AG20443 (cell line): ENCODE results near the gene UNC13B.

Experiments
- DNase-seq: peaks from one replicate; pipeline ENCODE4 v3.0.0; 2012; ENCODE audit warnings: low spot score, mixed read lengths

The UNC13B gene

DNA sequence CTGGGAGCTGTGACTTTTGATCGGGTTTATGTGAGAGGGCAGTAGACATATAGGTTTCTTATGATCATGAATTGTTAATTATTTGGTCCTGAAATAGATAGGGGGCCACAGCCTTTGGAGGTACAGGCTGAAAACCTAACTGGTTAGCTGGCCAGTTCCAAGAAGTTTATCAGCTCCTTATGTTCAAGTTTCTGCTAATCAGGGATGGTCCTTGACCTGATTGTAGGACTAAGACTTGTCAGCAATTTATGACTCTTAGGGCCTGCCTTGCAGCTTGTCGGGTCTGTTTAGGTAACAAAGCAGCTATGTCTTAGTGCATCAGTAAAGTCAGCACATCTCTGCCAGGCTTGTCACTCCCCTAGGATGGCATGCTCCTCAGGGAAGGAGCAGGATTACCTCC is 176.3 kb downstream of the UNC13B start:
- DNase-seq, result no peak

DNA sequence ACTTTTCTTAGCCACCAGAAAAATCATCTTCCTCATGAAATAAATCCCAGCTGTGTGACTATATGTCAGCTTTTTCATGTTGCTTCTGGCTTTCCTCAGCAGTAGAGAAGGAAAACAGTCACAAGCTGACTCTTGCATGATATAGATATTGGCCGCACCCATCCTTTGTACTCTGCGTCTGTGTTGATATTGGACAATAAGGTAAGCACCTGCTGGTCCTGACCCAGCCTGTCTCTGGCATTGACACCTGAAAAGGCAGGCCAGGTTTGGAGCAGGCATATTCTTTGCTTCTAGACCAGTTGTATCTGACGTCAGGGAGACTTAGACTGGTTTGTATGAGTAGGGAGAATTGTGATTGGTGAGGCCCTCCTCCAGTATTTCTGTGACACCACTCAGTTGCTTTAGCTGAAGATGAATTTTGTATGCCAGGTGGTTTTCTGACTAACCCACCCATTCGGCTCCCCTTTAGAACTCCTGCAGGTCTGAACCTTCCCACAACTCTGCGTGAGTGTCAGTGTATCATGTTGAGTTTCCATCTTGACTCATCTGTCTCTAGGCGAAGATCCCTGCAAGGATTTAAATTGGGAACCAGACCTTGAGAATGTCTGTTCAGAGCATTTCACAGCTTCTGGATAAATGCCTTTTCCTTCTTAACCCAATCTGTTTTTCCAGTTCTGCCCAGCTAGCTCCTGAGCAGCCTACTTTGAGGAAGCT is 176.9 kb downstream of the UNC13B start:
- DNase-seq, result no peak

DNA sequence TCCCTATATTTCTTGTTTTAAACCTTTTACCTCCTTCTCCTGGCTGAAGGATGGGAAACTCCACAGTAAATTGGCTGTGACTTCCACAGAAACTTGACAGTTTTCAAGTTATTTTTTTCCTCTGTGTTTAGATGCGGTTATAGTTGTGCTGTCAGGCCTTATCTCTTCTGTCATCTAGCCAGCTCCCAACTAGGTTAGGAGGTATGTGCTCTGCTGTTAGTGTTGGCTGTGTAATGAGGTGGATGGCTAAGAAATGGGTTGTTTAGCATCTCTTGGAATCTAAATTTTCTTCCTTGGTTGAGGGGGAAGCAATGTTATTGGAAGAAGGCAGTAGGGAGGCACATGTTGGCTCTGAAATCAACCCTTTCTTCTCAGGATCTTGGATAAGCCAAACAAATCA is 178.2 kb downstream of the UNC13B start:
- DNase-seq, result no peak

DNA sequence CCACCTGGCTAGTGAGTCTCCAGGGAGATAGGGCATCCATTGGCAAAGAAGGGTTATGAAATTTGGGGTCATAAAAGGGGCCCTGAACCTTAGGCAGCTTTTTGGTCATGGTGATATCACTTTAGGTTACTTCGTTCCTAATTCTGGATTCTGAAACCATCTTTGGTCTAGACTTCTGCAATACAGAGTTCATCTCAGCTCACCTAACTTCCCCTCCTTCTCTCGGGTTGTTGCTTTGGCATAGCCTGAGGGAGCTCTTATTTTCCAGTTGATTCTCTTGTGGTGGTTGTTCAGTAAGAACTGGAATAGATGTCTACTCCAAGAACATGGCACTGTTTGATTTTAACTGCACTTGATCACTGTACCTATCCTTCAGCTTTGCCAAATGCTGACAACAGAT is 179.2 kb downstream of the UNC13B start:
- no peak for DNase-seq

DNA sequence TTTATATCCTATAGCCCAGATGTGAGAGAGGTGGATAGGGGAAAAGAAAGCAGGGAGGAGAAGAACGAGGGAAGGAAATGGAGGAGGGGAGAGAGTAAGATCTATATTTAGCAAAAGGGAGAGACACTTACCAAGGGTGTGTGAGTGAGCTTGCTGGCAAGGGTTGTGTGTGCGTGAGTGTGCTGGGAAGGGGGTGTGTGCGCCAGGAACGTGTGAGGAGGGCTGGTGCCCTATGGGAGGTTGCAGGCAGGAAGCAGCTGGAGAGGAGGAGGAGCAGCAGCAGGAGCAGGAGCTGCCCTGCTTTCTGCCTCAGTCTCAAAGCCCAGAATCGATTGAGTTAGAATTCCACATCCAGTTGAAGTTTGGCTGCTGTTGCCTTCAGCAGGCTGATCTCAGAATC is 179.8 kb downstream of the UNC13B start:
- DNase-seq, result peak; percentile 83

DNA sequence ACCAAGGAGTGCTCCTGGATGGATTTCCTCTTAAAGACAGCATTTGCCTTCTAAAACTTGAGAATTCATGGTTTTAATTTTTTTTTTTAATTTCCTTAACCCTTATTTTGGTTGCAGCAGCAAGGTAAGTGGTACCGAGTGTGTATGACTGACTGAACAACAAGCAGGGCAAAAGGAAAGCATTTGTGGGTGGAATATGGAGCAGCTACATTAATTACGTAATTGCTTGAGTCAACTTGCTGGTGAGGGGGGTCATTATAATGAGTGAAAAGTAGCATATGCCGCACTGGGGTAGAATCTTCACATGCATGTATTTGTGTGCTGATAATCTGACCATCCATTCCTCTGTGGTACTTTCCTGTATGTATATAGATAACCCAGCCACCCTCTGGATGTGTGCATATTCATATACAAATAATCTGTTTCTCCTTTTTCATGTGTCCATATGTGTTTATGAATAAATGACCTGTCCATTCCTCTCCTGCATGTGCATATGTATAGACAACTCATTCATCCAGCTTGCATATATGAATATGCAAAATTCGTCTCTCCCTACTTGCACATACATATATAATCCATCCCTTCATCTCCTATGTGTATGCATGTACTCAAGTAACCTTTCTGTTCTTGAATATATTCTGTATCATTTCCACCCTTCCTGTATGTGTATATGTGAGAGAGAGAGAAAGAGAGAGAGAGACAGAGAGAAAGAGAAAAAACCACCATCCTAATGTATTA is 180.6 kb downstream of the UNC13B start:
- peak; percentile 20 for DNase-seq

DNA sequence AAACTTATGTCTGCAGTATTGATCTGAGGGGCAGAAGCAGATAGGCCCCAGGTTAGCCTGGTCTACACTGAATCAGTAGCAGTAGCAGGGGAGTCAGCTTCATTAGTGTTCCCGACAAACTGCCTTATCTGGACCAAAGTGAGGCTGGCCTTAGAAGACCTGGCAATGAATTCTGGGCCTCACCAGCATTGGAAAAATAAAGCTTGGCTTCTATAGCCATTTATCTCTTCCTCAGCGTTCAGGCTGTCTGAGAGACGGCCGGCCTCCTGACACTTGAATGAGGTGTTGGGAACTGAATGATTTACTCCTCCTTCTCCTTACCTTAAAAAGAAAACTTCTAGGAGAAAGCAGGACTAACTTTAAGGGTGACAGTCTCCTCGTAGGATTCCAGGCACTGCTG is 186.3 kb downstream of the UNC13B start:
- DNase-seq, result no peak

DNA sequence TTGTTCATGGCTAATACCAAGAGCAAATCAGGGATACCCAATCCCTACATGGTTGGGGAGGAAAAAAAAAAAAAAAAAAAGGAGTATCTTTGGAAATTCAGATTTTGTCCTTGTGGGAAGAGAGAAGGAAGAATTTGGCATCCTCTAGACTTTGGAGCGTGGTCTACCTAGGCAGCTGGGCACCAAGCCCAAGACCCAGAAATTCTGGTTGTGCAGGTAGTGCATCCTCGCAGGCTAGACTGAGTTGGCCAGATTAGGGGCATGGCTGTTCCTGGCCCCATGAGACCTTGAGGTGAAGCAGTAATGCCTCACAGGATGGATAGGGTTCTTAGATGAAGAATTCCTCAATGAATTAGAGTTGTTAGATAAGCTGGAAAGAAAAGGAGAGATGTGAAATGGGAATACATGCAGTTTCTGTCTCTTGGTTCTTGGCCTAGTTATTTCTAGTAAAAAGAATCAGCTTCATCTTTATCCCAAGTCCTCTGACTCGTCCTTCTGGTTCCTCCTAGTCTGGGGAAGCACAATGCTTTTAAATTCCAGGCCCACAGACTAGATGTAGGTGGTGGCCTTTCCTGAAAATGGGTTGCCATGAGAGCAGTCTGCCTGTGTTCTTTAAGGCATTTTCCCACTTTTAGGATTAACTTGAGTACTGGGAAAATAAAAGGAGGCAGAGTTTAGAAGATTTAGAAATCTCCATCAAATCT is 187.6 kb downstream of the UNC13B start:
- DNase-seq, result no peak

DNA sequence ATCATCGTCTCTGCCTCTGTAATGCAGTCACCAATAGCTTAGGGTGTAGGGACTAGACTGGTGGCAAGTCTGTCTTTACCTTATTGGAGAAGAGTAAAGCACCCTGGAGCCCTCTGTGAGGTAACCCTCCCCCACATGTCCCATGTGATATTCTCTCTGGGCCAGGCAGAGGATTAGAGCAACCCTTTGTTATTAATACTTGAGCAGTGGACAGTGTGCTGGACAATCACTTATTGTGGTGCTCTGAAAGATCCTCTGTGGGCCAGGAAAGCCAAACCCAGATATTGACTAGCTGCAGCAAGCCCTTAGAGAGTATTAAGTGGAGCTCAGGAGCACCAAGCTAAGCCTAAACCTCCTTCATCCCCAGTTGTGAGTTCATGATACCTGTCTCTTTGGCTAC is 188.4 kb downstream of the UNC13B start:
- no peak for DNase-seq

DNA sequence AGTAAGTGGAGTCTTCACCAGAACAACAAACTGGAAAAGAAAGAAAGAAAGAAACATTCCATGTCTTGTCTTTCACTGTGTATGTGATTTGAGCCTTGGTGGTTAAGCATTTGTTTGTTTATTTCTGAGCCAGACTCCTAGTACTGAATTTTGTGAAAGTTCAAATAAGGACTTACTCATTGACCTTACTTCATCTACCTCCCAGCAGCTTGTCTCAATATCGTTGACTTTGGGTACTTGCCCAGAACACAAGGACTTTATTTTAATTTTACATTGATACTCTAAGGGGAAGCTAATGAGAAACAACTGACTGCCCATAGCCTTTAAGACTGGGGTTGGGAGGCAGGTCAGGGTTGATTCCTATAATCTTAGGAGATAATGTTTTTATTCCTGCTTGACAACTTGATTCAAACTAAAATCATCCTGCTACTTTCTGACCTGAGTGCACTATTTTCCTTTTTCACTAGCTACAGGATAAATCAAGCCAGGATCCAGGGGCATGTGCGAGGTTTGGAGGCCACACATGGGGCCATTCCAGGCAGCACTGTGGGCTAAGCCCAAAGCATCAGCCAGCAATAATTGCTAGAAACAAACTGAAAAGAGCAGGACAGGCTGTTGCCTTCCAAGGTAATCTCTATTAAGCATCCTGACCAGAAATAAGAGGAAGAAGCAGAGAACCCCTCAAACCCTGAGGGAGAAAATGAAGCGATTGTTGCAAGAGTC is 189.2 kb downstream of the UNC13B start:
- DNase-seq, result no peak

DNA sequence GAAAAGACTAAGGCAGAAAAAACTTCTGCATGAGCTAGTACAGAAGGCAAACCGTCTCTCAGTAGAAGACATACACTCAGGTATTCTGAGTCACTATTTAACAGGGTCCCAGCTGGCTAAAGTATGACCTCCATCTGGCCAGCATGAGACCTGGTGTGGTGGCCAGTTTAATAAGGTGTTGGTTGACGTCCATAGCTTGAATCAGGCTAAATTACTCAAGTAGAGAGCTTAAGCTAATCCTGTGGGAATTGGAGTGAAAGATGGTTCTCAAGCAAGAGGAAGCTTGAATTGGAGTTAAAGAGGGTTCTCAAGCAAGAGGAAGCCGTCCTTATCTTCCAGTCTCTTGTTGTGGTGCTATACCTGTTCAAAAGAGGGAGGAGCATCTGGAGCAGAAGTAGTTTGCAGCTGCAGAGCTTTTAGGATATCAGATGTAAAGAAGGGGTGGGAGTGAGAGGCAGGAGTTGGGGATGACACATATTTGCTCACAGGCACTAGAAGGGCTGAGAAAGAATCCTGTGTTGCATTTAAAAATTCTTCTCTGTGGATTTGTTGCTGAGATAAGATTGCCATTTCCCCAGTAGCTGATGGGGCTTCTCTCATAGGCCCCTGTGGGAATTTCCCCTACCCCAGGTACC is 192.0 kb downstream of the UNC13B start:
- DNase-seq, result no peak

DNA sequence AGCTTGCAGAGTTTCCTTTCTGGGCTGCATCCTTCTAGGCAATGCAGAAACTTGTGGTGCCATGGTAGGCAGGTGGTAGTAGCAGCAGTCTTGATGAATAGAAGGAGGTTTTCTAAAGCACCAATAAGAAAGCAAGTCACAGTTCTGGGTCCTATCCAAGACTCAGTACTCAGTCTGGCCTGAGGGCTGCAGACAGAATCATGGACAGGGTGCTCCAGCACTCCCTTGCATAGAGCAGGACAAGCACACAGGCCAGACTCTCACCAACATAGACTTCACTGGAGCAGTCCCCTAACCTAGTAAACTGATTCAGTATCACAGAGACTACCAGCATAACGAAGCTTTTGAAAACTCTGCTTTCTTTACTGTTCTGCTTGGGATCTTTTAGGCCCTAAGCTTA is 194.1 kb downstream of the UNC13B start:
- no peak for DNase-seq

DNA sequence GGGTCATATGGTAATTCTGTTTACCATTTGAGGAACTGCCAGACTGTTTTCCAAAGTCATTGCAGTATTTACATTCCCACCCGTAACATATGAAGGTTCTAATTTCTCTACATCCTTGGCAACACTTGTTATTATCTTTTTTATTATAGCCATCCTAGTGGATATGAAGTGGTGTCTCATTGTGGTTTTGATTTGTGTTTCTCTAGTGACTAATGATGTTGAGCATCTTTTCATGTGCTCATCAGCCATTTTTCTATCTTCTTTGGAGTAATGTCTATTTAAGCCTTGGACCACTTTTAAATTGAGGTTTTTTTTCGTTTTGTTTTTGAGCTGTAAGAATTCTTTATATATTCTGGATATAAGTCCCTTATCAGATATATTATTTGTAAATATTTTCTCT is 195.3 kb downstream of the UNC13B start:
- DNase-seq, result no peak

DNA sequence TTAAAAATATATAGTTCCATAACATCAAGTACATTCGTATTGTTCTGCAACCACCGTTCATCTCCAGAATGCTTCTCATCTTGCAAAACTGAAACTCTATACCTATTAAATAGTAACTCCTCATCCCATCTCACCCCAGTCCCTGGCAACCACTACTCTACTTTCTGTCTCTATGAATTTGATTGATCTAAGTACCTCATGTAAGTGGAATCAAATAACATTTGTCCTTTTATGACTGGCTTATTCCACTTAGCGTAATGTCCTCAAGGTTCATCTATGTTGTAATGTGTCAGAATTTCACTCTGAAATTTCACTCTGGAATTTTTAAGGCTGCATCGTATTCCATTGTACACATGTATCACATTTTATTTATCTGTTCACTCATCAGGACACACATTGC is 196.0 kb downstream of the UNC13B start:
- DNase-seq, result no peak

DNA sequence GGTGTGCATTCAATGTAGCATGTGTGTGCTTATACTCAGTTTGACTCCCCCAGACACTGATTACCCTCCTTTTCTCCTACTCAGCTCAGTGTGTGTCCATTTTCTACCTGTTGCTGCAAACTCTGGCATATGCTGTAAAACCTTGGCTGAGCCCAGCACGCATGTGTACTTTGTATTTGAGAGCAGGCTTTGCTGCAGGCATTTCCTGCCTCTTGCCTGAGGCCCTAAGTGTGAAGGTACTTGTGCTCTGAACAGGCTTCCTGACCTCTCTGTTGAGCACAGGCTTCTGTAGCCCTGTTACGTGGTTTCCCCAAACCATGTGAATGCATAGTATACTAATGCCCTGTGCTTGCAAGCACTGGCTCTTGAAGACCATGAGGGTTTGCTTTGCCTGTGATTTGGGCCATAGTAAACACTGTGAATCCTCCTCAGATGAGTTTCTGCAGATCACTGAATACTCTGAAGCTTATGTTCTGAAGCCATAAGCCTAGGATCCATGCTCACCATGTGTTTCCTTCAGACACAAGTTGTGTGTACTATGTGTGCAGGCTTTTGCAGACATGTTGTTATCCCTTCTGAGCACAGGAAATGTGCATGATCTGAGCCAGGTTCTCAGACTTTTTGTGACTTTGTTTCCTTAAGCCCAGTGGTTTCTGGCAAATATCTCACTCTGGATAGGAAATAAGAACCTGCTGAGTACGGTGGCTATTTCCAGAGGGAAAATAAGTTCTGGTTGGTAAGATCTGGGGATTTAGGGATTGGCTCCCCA is 203.2 kb downstream of the UNC13B start:
- DNase-seq, result no peak

DNA sequence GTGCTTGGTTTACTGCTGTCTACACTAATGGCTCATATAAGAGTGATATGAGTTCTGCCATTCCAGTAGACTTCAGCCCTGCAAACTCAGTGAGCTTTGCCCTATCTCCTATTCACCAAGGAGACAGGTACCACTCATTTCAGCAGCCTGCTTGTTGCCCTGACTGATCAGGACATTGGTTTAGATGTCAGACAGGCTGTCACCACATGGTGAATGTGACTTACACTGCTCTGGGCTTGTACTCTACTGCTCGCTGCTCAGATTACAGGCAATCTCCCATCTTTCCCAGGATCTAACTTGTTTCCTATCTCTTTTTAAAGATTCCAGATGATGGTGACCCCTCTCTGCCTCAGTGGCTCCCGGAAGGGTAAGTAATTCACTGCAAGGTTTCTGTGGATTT is 204.8 kb downstream of the UNC13B start:
- no peak for DNase-seq

DNA sequence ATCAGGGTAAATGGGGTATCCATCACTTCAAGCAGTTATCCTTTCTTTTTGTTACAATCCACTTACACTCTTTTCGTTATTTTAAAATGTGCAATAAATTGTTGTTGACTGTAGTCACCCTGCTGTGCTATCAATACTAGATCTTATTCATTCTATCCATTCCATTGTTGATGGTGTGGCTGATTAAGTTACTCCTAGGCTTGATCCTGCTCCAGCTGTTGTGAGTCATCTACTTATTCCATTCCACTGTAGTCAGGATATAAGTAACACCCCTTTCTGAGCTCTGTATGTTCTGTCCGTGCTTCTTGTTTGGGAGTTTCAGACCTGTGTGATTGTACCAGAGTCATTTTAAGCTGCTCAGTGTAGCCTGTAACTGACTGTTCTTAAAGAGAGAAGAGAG is 205.6 kb downstream of the UNC13B start:
- DNase-seq, result peak; percentile 81

DNA sequence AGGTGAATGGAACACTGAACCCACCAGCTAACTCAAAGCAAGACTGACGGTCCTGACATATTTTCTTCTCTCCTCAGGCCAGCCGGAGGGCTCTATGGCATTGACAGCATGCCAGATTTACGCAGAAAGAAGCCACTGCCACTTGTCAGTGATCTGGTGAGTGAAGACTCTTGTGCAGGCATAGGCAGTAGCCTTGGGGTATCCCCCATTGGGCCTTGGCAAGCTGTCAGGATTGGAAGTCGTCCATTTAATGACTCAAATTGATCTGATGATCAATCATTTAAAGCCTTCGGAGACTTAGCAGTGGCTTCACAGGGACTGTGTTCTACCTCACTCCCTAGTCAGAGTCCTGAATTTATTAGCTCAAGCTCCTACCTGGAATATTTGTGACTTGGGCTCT is 208.4 kb downstream of the UNC13B start:
- DNase-seq, result no peak

DNA sequence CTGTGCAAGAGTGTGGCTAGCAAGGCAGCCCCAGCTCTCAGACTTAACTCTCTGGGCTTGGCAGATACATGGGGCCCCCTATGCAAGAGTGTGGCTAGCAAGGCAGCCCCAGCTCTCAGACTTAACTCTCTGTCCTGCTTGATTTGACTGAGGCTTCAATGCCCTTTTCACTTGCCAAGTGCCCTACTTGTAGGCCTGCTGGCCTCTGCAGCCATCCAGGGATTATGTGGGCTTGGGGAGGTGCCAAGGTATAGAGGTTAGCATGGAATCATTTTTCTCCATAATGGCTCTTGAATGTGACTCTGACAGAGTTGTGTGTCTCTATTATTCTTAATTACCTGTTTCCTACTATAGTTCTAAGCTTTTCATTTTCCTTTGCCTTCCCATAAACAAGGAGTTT is 212.6 kb downstream of the UNC13B start:
- DNase-seq, result no peak

DNA sequence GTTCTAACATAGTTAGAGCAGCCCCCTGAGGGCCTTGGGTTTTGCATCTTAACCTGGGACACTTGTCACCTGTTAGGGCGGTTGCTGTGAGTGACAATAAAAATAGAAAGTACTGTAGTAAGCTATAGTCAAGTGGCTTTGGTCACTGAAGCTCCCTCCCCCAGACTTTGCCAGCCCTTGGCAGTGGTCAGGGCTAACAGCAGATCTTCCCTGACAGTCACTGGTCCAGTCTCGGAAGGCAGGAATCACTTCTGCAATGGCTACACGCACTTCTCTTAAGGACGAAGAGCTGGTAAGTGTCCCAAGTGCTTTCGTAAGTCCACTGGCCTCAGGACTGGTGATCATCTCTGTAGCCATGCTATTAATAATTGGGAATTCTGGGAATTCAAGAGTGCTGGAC is 213.1 kb downstream of the UNC13B start:
- DNase-seq, result no peak

DNA sequence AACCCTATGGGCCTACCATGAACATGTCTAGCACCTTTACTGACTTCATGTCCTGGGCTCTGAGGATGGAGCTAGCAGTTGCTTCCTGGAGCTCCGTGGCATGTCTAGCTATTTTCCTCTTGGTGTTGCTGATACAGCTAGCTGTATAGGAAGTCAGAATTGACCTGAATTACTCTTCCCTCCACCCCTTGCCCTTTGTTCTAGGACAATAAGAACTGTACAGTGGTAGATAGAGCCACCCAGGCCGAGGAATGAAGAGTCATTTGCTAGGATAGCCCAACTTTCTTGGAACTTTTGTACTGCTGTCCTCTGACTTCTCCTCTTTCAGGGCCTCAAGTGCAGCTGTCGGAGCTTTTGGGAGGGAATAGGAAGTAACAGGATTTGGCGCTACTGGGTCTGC is 218.2 kb downstream of the UNC13B start:
- no peak for DNase-seq
